ENCODE measurements around the gene PHGDH. TPM values are rescaled to one million over a fixed set of nuclear protein-coding genes. Genes with fewer than 3 reads are reported as not detected.

The PHGDH gene
- total RNA-seq, 2 donors from 2014 or later = 14.5 to 33.9 TPM

GRCh38 chr1:119724611-119725218 is 13.0 kb downstream of the PHGDH start:
- intact Hi-C loops (cut with DNase I) = no loop called here
- DNase-seq = no peak
- ATAC-seq = no peak

GRCh38 chr1:119725626-119726025 is 13.9 kb downstream of the PHGDH start:
- intact Hi-C loops (cut with DNase I) = no loop called here
- ATAC-seq (no peak), DNase-seq (no peak)

- no peak for DNase-seq
- intact Hi-C loops (cut with DNase I) = no loop called here
- ATAC-seq = no peak
These were observed 16.3 kb downstream of the PHGDH start for GRCh38 chr1:119727991-119728390.

GRCh38 chr1:119729044-119729443 is 17.3 kb downstream of the PHGDH start:
- intact Hi-C loops (cut with DNase I) = no loop called here
- DNase-seq (no peak), ATAC-seq (peak in 1 of 2 donors; percentile 62)

- intact Hi-C loops (cut with DNase I) = no loop called here
- ATAC-seq (no peak), DNase-seq (no peak)
These were observed 19.3 kb downstream of the PHGDH start for GRCh38 chr1:119731060-119731459.

GRCh38 chr1:119731741-119732430 is 20.2 kb downstream of the PHGDH start:
- DNase-seq (no peak), ATAC-seq (no peak)
- intact Hi-C loops (cut with DNase I) = no loop called here

GRCh38 chr1:119732465-119733168 is 20.9 kb downstream of the PHGDH start:
- DNase-seq (no peak), ATAC-seq (no peak)
- intact Hi-C loops (cut with DNase I) = no loop called here

GRCh38 chr1:119733754-119734153 is 22.0 kb downstream of the PHGDH start:
- DNase-seq (no peak), ATAC-seq (no peak)
- intact Hi-C loops (cut with DNase I) = no loop called here

GRCh38 chr1:119735217-119735616 is 23.5 kb downstream of the PHGDH start:
- DNase-seq (peak; percentile 51), ATAC-seq (peak; percentile 39 to 75)
- intact Hi-C loops (cut with DNase I) = no loop called here

GRCh38 chr1:119736649-119737039 is 24.9 kb downstream of the PHGDH start:
- DNase-seq = no peak
- no peak for ATAC-seq
- intact Hi-C loops (cut with DNase I) = no loop called here

- ATAC-seq = peak in 1 of 2 donors; percentile 76
- peak; percentile 50 for DNase-seq
- intact Hi-C loops (cut with DNase I) = no loop called here
These were observed 25.4 kb downstream of the PHGDH start for GRCh38 chr1:119737040-119737682.

- DNase-seq = no peak
- ATAC-seq = peak in 1 of 2 donors; percentile 22
- intact Hi-C loops (cut with DNase I) = no loop called here
These were observed 26.5 kb downstream of the PHGDH start for GRCh38 chr1:119738100-119738720.

- DNase-seq (no peak), ATAC-seq (no peak)
- intact Hi-C loops (cut with DNase I) = no loop called here
These were observed 27.4 kb downstream of the PHGDH start for GRCh38 chr1:119739150-119739549.

- DNase-seq (no peak), ATAC-seq (no peak)
- intact Hi-C loops (cut with DNase I) = loop anchor here in 1 of 2 donors (10.0 kb wide), 1 partner anchor 65 kb away; no protein-coding TSS in a partner anchor
These were observed 28.5 kb downstream of the PHGDH start for GRCh38 chr1:119740261-119740660.

- intact Hi-C loops (cut with DNase I) = loop anchor here in 1 of 2 donors (10.0 kb wide), 1 partner anchor 64 kb away; no protein-coding TSS in a partner anchor
- no peak for DNase-seq
- ATAC-seq = no peak
These were observed 29.4 kb downstream of the PHGDH start for GRCh38 chr1:119740896-119741780.

- peak; percentile 79 to 82 for ATAC-seq
- intact Hi-C loops (cut with DNase I) = loop anchor here in 1 of 2 donors (10.0 kb wide), 1 partner anchor 63 kb away; no protein-coding TSS in a partner anchor
- peak; percentile 39 for DNase-seq
These were observed 30.5 kb downstream of the PHGDH start for GRCh38 chr1:119742202-119742601.

GRCh38 chr1:119742677-119743076 is 30.9 kb downstream of the PHGDH start:
- DNase-seq (no peak), ATAC-seq (peak in 1 of 2 donors; percentile 5)
- intact Hi-C loops (cut with DNase I) = loop anchor here in 1 of 2 donors (10.0 kb wide), 1 partner anchor 62 kb away; no protein-coding TSS in a partner anchor

GRCh38 chr1:119743308-119743707 is 31.6 kb downstream of the PHGDH start:
- DNase-seq = no peak
- ATAC-seq = peak; percentile 23 to 45
- intact Hi-C loops (cut with DNase I) = loop anchor here in 1 of 2 donors (10.0 kb wide), 1 partner anchor 61 kb away; no protein-coding TSS in a partner anchor

All from left cardiac atrium (tissue), 4 donors.